H1 (cell line): ENCODE results near the gene POLR2M. TPM values are rescaled to one million over a fixed set of nuclear protein-coding genes. Genes with fewer than 3 reads are reported as not detected.

Source experiments
- RNF2 ChIP-seq: fragments of 200-900, 300-1000 bp; sonication (generic); IDR thresholded peaks from 2 replicates; pipeline ENCODE4 v1.7.1; 2016; ENCODE audit warnings: borderline replicate concordance, low read depth, mild to moderate bottlenecking, antibody characterized with exemption, low read length; ENCODE audit not compliant: poor library complexity, severe bottlenecking; ENCODE audit errors: missing control alignments
- SIN3A ChIP-seq, 2 experiments: IDR thresholded peaks in 1 of 2; conservative IDR thresholded peaks in 1 of 2; 2 replicates each; pipeline ENCODE4 v1.6.1; 2011 to 2012; ENCODE audit warnings: low read length in 2 of 2, improper control_type of control experiment in 1 of 2, low read depth in 1 of 2, mild to moderate bottlenecking in 1 of 2
- YY1 ChIP-seq: IDR thresholded peaks from 2 replicates; pipeline ENCODE4 v1.6.1; 2011; ENCODE audit warnings: low read depth, mild to moderate bottlenecking, low read length
- ZNF274 ChIP-seq: IDR thresholded peaks from 2 replicates; pipeline ENCODE4 v1.7.0; 2012; ENCODE audit warnings: low read length, borderline replicate concordance; ENCODE audit errors: extremely low read depth
- polyA plus RNA-seq, 7 experiments: library from polyadenylated mRNA; depleted of rRNA in 3 of 7; stranded (reverse) in 5 of 7; unstranded in 2 of 7; fragments of >200 nt in 5 of 7; fragments of 200-250 nt in 2 of 7; gene quantifications; 1 replicate in 5 of 7; 2 replicates in 1 of 7; 4 replicates in 1 of 7; pipeline versions ENCODE4 v1.2.1 to v1.2.3, GENCODE V29; 2011 to 2013; ENCODE audit warnings: missing spikeins in 2 of 7, mixed read lengths in 2 of 7
- total RNA-seq: library from RNA; stranded (reverse); fragmentation: NEBNext Ultra II Directional; extraction: Animal tissue kit (Norgen Biotek cat#: 25700); gene quantifications from 2 replicates; pipeline ENCODE4 v1.2.1, GENCODE V29; 2021

Gene POLR2M
- total and polyA plus RNA-seq, 2 of the 8 experiments (the other 6 are each of a cell fraction or from before 2014, with no cell fraction given): 32.7 to 55.1 TPM

DNA sequence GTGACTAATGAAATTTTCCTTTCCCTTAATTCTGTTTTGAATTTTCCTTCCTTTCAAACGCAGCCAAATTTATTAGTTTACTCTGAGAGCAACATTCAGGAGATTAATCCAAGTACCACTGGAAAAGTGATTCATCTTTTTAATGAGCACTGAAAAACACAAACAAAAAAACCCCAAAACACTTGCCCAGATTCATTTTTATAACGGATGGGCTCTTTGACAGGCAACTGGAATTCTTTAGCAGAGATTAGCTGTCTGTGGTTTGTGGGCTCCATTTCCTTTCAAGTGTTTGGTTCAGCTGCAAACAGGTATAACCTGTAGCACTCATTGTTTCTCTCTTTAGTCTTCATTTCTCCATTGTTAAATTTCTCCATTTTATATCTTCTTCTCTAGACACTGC is 3.1 kb upstream of the POLR2M start (continued):
- TF ChIP-seq YY1: no peak
- no peak for TF ChIP-seq SIN3A (conservative IDR thresholded peaks at IDR 0.05 in 1 of 2, IDR thresholded peaks at IDR 0.05 in 1 of 2; ENCODE audit: low read depth in 1 of 2, low read length in 2 of 2)
- no peak for TF ChIP-seq RNF2
- no peak for TF ChIP-seq ZNF274
